H9 (cell line): ENCODE data around the gene ACAD10. TPM values are rescaled to one million over a fixed set of nuclear protein-coding genes. Genes with fewer than 3 reads are reported as not detected.

Experiments
- DNase-seq: peaks from one replicate; pipeline ENCODE4 v3.0.0-alpha.2; 2017
- H2AFZ ChIP-seq: one replicate; pipeline ENCODE4 v1.6.1; 2013; ENCODE audit warnings: mild to moderate bottlenecking, low read length, control low read depth, moderate library complexity
- H2AK5ac ChIP-seq: 2 replicates; pipeline ENCODE4 v1.6.1; 2013; ENCODE audit warnings: low read length, control low read depth, mixed read lengths; ENCODE audit not compliant: insufficient read length
- H2BK120ac ChIP-seq: one replicate; pipeline ENCODE4 v1.6.1; 2013; ENCODE audit warnings: low read depth, mild to moderate bottlenecking, low read length, control low read depth, inconsistent platforms; ENCODE audit not compliant: poor library complexity, severe bottlenecking
- H2BK12ac ChIP-seq: 2 replicates; pipeline ENCODE4 v1.6.1; 2013; ENCODE audit warnings: low read length, control low read depth, mixed read lengths, low read depth; ENCODE audit not compliant: insufficient read length
- H2BK15ac ChIP-seq: 2 replicates; pipeline ENCODE4 v1.6.1; 2013; ENCODE audit warnings: low read depth, low read length, control low read depth
- H2BK20ac ChIP-seq: one replicate; pipeline ENCODE4 v1.6.1; 2013; ENCODE audit warnings: low read depth, mild to moderate bottlenecking, low read length, control low read depth, inconsistent platforms; ENCODE audit not compliant: poor library complexity, severe bottlenecking
- H2BK5ac ChIP-seq: 2 replicates; pipeline ENCODE4 v1.6.1; 2013; ENCODE audit warnings: low read length, control low read depth, mixed read lengths; ENCODE audit not compliant: insufficient read length
- H3K14ac ChIP-seq: 2 replicates; pipeline ENCODE4 v1.6.1; 2013; ENCODE audit warnings: low read length, control low read depth; ENCODE audit not compliant: insufficient read depth
- H3K18ac ChIP-seq: 2 replicates; pipeline ENCODE4 v1.6.1; 2013; ENCODE audit warnings: low read depth, mild to moderate bottlenecking, mixed read lengths, low read length, control low read depth; ENCODE audit not compliant: insufficient read length
- H3K23ac ChIP-seq: 2 replicates; pipeline ENCODE4 v1.6.1; 2013; ENCODE audit warnings: low read length, control low read depth, mixed read lengths, low read depth; ENCODE audit not compliant: insufficient read length
- H3K23me2 ChIP-seq: 2 replicates; pipeline ENCODE4 v1.6.1; 2013; ENCODE audit warnings: low read depth, mild to moderate bottlenecking, mixed read lengths, low read length, control low read depth; ENCODE audit not compliant: insufficient read length, poor library complexity, severe bottlenecking
- H3K27ac ChIP-seq: 2 replicates; pipeline ENCODE4 v1.5.1; 2013; ENCODE audit warnings: low read length, control low read depth, mixed read lengths, low read depth; ENCODE audit not compliant: insufficient read length
- H3K27me3 ChIP-seq: 2 replicates; pipeline ENCODE4 v1.6.1; 2013; ENCODE audit warnings: low read length, control low read depth, inconsistent platforms; ENCODE audit not compliant: insufficient read depth
- H3K4ac ChIP-seq: 2 replicates; pipeline ENCODE4 v1.6.1; 2013; ENCODE audit warnings: low read depth, mild to moderate bottlenecking, control low read depth, inconsistent platforms, low read length, moderate library complexity
- H3K4me1 ChIP-seq: 2 replicates; pipeline ENCODE4 v1.6.1; 2013; ENCODE audit warnings: low read length, control low read depth, inconsistent platforms; ENCODE audit not compliant: insufficient read depth
- H3K4me2 ChIP-seq: 2 replicates; pipeline ENCODE4 v1.6.1; 2013; ENCODE audit warnings: low read length, control low read depth, mixed read lengths; ENCODE audit not compliant: insufficient read length, insufficient read depth
- H3K56ac ChIP-seq: 2 replicates; pipeline ENCODE4 v1.6.1; 2013; ENCODE audit warnings: low read depth, mild to moderate bottlenecking, mixed read lengths, low read length, control low read depth; ENCODE audit not compliant: insufficient read length
- H3K79me1 ChIP-seq: 2 replicates; pipeline ENCODE4 v1.6.1; 2013; ENCODE audit warnings: low read depth, mild to moderate bottlenecking, moderate library complexity, low read length, control low read depth, inconsistent platforms; ENCODE audit not compliant: insufficient read depth, poor library complexity, severe bottlenecking
- H3K79me2 ChIP-seq: 2 replicates; pipeline ENCODE4 v1.6.1; 2013; ENCODE audit warnings: low read length, control low read depth, inconsistent platforms; ENCODE audit not compliant: insufficient read depth
- H3K9ac ChIP-seq: 2 replicates; pipeline ENCODE4 v1.6.1; 2013; ENCODE audit warnings: low read length, control low read depth, mixed read lengths; ENCODE audit not compliant: insufficient read length; ENCODE audit errors: extremely low read depth
- H3K9me3 ChIP-seq: one replicate; pipeline ENCODE4 v1.6.1; 2013; ENCODE audit warnings: low read depth, low read length, inconsistent platforms; ENCODE audit not compliant: control insufficient read depth
- H3T11ph ChIP-seq: one replicate; pipeline ENCODE4 v1.6.1; 2013; ENCODE audit warnings: mild to moderate bottlenecking, low read length, control low read depth, inconsistent platforms
- H4K20me1 ChIP-seq: one replicate; pipeline ENCODE4 v1.6.1; 2013; ENCODE audit not compliant: control insufficient read depth, insufficient read length, insufficient read depth
- H4K5ac ChIP-seq: 2 replicates; pipeline ENCODE4 v1.6.1; 2013; ENCODE audit warnings: low read depth, mild to moderate bottlenecking, mixed read lengths, low read length, control low read depth; ENCODE audit not compliant: insufficient read length
- H4K8ac ChIP-seq: replicated peaks from 2 replicates; pipeline ENCODE4 v1.6.1; 2013; ENCODE audit warnings: low read length, control low read depth, mixed read lengths, low read depth; ENCODE audit not compliant: insufficient read length
- H4K91ac ChIP-seq: 2 replicates; pipeline ENCODE4 v1.6.1; 2013; ENCODE audit warnings: low read depth, mild to moderate bottlenecking, moderate library complexity, mixed read lengths, low read length, control low read depth; ENCODE audit not compliant: insufficient read length
- H3K27ac Mint-ChIP-seq, 3 experiments: 2 replicates in 2 of 3; 3 replicates in 1 of 3; pipeline ENCODE4 v1.8.0; 2020 to 2021; ENCODE audit warnings: mixed read lengths in 3 of 3, mild to moderate bottlenecking in 1 of 3, moderate library complexity in 1 of 3
- H3K27me3 Mint-ChIP-seq: 2 replicates; pipeline ENCODE4 v1.8.0; 2021; ENCODE audit warnings: low read depth, mild to moderate bottlenecking, moderate library complexity, mixed read lengths
- H3K36me3 Mint-ChIP-seq, 3 experiments: 2 replicates in 2 of 3; 3 replicates in 1 of 3; pipeline ENCODE4 v1.8.0; 2020 to 2021; ENCODE audit warnings: low read depth in 3 of 3, mixed read lengths in 3 of 3; ENCODE audit not compliant: insufficient read depth in 1 of 3
- H3K4me1 Mint-ChIP-seq, 2 experiments: 2 replicates each; pipeline ENCODE4 v1.8.0; 2020; ENCODE audit warnings: mixed read lengths in 2 of 2
- H3K4me3 Mint-ChIP-seq, 2 experiments: 2 replicates in 1 of 2; 3 replicates in 1 of 2; pipeline ENCODE4 v1.8.0; 2020 to 2021; ENCODE audit warnings: mild to moderate bottlenecking in 2 of 2, mixed read lengths in 2 of 2, moderate library complexity in 1 of 2
- H3K9me3 Mint-ChIP-seq, 2 experiments: 2 replicates in 1 of 2; 3 replicates in 1 of 2; pipeline ENCODE4 v1.8.0; 2020; ENCODE audit warnings: mild to moderate bottlenecking in 2 of 2, mixed read lengths in 2 of 2, moderate library complexity in 1 of 2
- WGBS: extraction: QIAGEN DNeasy Blood & Tissue Kit; methylation state at CpG from one replicate; pipeline ENCODE4 v1.1.7; 2013; ENCODE audit warnings: missing lambda C conversion rate, low lambda C conversion rate, mixed read lengths; ENCODE audit not compliant: insufficient read length; ENCODE audit errors: extremely low coverage; 5-methylcytosine and 5-hydroxymethylcytosine counted together
- total RNA-seq: library from RNA; stranded (reverse); gene quantifications from 2 replicates; pipeline ENCODE4 v1.2.1, GENCODE V29; 2021
- TF ChIP-seq, protein P1 (sequence below): fragments of 200-600 bp; sonication (generic); conservative IDR thresholded peaks from 3 replicates; pipeline ENCODE4 v1.8.0; 2021; ENCODE audit warnings: antibody characterized with exemption, mild to moderate bottlenecking

ACAD10 gene
- total RNA-seq, 1 experiment from 2014 or later: 25.7 TPM

- Histone ChIP-seq H3K4me1 (no peaks in the 10 kb centered on the region), H4K8ac (no peak overlapping the region), H3K14ac (no peak overlapping the region), H3K18ac (no peak overlapping the region), H2BK20ac (no peak overlapping the region), H2BK120ac (no peak overlapping the region), H2BK15ac (no peak overlapping the region), H4K20me1 (no peaks in the 10 kb centered on the region), H4K5ac (no peak overlapping the region), H2BK5ac (no peak overlapping the region), H3K79me2 (no peaks in the 10 kb centered on the region), H3K4me2 (no peak overlapping the region), H3K9me3 (no peaks in the 10 kb centered on the region), H2AK5ac (no peak overlapping the region), H4K91ac (no peak overlapping the region), H3T11ph (no peak overlapping the region), H3K9ac (no peak overlapping the region), H3K27ac (no peak overlapping the region), H2BK12ac (no peak overlapping the region), H3K23ac (no peak overlapping the region), H3K56ac (no peak overlapping the region), H3K27me3 (no peaks in the 10 kb centered on the region), H3K23me2 (no peaks in the 10 kb centered on the region), H3K79me1 (no peaks in the 10 kb centered on the region), H3K4ac (no peak overlapping the region), H2AFZ (no peak overlapping the region)
- TF ChIP-seq, protein P1, sequence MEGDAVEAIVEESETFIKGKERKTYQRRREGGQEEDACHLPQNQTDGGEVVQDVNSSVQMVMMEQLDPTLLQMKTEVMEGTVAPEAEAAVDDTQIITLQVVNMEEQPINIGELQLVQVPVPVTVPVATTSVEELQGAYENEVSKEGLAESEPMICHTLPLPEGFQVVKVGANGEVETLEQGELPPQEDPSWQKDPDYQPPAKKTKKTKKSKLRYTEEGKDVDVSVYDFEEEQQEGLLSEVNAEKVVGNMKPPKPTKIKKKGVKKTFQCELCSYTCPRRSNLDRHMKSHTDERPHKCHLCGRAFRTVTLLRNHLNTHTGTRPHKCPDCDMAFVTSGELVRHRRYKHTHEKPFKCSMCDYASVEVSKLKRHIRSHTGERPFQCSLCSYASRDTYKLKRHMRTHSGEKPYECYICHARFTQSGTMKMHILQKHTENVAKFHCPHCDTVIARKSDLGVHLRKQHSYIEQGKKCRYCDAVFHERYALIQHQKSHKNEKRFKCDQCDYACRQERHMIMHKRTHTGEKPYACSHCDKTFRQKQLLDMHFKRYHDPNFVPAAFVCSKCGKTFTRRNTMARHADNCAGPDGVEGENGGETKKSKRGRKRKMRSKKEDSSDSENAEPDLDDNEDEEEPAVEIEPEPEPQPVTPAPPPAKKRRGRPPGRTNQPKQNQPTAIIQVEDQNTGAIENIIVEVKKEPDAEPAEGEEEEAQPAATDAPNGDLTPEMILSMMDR: no peak
- H3K9me3 Mint-ChIP-seq: no peaks in the 10 kb centered on the region
- no CpG with 5 or more reads among the region's 6 CpGs for WGBS
- no peak overlapping the region for H3K4me3 Mint-ChIP-seq
- no peaks in the 10 kb centered on the region for H3K4me1 Mint-ChIP-seq
- peaks cover 22 to 69% (median 45%) of the 10 kb centered on the region in 3 experiments; a peak in 6 of 7 replicates for H3K36me3 Mint-ChIP-seq
- no peaks in the 10 kb centered on the region for H3K27me3 Mint-ChIP-seq
- DNase-seq: no peak
- H3K27ac Mint-ChIP-seq: no peak overlapping the region
These were observed 32.3 kb upstream of the ACAD10 start for GRCh38 chr12:111653596-111653995.
